Activated T-helper 1 cell treated with Interleukin-2 at 50 U/mL for 16 hours (primary cell): ENCODE measurements around the gene DHX34.
"Not testable (repeated sequence)": the region's sequence is repeated elsewhere in the genome, so short reads cannot be mapped to it uniquely, and the experiment has no call there.

Experiments used
- DNase-seq: peaks from one replicate; pipeline ENCODE4 v3.0.0-alpha.2; 2020; ENCODE audit warnings: low read depth

Gene DHX34

DNA sequence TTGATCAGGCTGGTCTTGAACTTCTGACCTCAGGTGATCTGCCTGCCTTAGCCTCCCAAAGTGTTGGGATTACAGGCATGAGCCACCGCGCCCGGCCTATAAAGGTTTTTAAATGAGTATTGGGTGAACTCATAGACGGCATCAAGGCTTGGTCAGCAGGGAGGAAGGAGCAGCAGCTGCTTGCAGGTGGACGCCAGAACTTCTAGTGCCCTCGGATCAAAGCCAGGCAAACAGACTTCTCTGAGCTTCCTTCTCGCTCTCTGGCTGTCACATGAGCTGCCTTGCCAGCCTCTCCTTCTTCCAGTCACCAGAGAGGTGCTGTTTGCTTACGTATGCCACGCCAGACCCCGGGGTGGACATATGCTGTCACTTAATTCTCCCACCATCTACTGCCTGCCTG lies 16.3 kb downstream of the DHX34 start:
- not testable (repeated sequence) for DNase-seq

DNA sequence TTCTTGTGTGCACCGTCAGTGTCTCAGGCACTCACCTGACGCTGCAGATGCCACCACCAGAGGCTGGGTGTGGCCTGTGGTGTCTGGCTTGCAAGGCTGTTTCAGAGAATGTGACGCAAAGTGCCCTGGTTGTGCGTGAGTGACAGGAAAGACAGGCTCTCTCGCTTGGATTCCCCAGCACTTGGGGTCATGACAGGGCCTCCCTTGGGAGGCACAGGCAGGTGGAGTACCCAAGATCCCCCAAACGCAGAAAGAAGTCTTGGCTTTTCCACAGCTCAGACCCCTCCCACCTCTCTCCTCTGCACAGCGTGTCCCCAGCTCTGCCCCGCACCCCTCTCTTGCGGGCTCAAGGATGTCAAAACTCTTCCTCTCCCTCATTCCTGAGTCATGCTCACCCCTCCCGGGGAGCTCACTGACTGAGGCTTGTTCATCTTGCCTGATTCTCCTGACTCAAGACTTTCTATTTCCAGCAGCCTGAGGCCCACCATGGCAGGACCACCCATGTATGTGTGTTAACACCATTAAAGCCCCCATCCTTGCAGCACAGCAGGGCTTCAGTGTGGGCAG lies 21.0 kb downstream of the DHX34 start:
- no peak for DNase-seq

- no peak for DNase-seq
Observed at GRCh38 chr19:47371261-47371660, 22.1 kb downstream of the DHX34 start.

DNA sequence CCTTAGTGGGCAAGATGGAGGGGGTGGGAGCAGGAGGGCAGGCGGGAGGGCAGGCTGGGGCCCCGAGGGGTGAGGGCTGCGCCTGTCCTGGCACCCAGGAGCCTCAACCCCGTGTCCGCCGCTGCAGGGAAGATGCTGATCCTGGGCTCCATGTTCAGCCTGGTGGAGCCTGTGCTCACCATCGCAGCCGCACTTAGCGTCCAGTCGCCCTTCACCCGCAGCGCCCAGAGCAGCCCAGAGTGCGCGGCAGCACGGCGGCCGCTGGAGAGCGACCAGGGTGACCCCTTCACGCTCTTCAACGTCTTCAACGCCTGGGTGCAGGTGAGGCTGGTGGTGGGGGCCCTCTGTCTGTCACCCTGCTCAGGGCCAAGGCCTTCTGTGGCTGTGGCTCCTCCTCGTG lies 23.5 kb downstream of the DHX34 start:
- no peak for DNase-seq

DNA sequence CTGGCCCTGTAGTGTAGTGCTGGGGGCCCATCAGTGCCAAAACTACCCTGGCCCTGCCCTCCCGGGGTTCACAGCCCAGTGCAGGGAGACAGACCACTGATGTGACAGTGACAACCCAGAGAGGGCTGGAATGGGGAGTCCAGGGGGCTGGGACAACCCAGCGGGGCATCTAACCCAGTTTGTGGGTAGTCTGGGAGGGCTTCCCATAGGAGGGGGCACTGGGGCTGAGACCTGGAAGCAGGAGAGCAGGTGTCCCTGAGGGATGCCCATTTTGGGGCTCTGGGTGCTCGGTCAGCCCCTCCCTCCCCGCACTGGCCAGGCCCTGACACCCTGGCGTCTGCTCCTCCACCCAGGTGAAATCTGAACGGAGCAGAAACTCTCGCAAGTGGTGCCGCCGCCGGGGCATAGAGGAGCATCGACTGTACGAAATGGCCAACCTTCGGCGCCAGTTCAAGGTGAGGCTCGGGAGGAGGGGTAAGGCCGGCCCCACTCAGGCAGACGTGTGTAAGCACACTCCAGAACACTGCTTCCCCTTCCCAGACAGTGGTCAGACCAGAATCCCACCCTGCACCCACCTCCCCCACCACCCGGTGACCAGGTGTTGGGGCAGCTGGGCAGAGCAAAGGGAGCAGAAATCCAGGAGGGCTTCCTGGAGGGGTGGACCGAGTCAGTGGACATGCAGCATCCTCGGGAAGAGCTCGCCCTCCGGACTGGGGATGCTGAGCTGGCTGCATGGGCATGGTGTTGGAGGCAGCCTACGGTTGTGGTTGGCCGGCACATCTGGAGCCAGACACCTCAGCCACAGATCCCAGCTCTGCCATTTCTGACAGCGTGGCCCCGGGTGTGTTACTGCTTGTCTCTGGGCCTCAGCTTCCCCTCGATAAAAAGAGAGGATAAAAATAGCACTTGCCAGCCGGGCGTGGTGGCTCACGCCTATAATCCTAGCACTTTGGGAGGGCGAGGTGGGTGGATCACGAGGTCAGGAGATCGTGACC lies 24.4 kb downstream of the DHX34 start:
- no peak for DNase-seq

GRCh38 chr19:47374876-47375693 lies 26.0 kb downstream of the DHX34 start:
- DNase-seq, result no peak

DNA sequence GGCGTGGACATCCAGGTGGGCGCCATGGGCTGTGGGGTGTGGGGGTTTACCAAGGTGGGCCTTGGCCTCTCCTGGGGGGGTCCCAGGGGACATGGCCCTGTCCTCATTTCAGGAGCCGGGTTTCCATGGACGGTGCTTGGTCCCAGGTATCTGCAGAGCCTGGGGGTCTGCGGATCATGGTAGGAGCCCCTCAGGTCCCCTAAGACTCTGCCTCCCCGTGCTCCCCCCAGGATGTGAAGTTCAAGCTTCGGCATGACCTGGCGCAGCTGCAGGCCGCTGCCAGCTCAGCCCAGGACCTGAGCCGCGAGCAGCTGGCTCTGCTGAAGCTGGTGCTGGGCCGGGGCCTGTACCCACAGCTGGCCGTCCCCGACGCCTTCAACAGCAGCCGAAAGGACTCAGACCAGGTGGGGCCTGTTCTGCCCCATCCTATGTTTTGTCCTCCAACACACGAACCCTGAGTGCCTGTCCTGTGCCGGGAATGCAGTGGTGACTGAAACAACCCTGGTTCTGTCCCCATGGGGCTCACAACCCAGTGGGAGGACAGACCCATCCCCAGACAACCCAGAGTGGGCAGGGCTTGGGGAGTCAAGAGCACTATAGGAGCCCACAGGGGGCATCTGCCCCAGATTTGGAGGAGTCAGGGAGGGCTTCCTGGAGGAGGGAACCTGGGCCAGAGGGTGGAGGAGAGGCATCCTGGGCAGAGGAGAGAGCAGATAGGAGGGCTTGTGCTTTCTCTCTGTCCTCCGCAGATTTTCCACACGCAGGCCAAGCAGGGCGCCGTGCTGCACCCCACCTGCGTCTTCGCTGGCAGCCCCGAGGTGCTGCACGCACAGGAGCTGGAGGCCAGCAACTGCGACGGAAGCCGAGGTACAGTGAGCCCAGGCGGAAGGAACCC lies 26.8 kb downstream of the DHX34 start:
- DNase-seq, result no peak

DNA sequence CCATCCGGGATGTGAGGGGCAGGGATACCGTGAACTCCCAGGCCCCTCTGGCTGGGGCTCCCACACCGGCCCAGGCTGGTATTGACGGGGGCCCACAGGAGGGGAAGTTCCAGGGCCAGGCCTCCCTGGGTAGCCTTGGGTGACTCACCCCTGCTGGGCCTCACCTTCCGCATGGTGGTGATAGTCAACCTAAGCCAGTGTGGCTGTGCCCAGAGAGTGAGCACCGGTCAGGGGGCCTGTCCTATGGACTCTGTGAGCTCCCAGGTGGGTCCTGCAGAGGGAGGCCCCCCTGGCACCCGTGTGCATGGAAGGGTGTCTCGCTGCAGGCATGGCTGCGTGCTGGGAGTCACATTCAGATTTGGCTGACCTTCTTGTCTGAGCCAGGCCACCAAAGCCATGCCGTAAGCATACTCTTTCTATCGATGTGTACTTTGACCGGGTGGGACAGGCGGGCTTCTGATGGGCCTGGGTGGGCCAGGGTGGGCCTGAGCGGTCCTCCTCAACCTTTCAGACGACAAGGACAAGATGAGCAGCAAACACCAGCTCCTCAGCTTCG lies 27.6 kb downstream of the DHX34 start:
- DNase-seq, result no peak

- DNase-seq, result no peak
Observed at GRCh38 chr19:47377208-47377701, 28.1 kb downstream of the DHX34 start.

- DNase-seq, result no peak
Observed at GRCh38 chr19:47377801-47378200, 28.7 kb downstream of the DHX34 start.

GRCh38 chr19:47378246-47378645 lies 29.1 kb downstream of the DHX34 start:
- no peak for DNase-seq

DNA sequence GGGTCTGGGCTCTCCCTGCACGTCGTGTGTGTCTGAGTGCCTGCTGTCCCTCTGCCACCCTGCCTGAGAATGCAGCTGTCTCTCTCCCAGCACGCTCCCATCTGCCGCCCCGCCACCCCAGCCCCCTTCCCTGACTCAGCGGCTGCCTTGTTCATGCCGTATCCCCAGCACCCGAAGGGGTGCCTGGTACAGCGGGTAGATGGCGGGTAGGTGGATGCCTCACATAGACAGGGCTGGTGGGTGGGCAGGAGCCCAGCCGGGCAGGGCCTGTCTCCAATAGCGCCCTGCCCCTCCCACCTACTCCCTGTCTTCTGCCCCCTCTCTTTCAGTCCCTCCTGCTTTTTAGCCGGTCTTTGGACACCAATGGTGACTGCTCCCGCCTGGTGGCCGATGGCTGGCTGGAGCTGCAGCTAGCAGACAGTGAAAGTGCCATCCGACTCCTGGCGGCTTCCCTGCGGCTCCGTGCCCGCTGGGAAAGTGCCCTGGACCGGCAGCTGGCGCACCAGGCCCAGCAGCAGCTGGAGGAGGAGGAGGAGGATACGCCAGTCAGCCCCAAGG lies 30.3 kb downstream of the DHX34 start:
- DNase-seq, result no peak

- no peak for DNase-seq
Observed at GRCh38 chr19:47380559-47380958, 31.4 kb downstream of the DHX34 start.

GRCh38 chr19:47381121-47381520 lies 32.0 kb downstream of the DHX34 start:
- no peak for DNase-seq

- no peak for DNase-seq
Observed at GRCh38 chr19:47381653-47382279, 32.7 kb downstream of the DHX34 start.

- DNase-seq, result not testable (repeated sequence)
Observed at GRCh38 chr19:47383890-47384289, 34.8 kb downstream of the DHX34 start.

DNA sequence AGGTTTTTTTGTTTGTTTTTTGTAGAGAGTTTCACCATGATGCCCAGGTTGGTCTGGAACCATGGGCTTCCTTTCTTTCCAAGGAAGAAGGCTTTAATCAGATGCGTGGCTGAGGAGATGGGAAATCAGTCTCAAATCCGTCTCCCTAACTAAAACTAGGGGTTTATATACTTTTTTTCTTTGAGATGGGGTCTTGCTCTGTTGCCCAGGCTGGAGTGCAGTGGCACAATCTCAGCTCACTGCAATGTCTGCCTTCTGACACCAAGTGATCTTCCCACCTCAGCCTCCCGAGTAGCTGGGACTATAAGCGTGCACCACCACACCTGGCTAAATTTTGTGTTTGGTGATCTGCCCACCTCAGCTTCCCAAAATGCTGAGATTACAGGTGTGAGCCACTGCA lies 35.4 kb downstream of the DHX34 start:
- not testable (repeated sequence) for DNase-seq

GRCh38 chr19:47386582-47386981 lies 37.5 kb downstream of the DHX34 start:
- not testable (repeated sequence) for DNase-seq

GRCh38 chr19:47387623-47388022 lies 38.5 kb downstream of the DHX34 start:
- not testable (repeated sequence) for DNase-seq

DNA sequence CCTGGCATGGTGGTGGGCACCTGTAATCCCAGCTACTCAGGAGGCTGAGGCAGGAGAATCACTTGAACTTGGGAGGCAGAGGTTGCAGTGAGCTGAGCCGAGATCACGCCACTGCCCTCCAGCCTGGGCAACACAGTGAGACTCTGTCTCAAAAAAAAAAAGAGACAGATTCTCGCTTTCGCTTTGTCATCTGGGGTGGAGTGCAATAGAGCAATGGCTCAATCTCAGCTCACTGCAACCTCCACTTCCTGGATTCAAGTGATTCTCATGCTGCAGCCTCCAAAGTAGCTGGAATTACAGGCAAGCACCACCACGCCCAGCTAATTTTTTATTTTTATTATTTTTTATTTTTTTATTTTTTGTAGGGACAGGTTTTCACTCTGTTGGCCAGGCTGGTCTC lies 39.6 kb downstream of the DHX34 start:
- not testable (repeated sequence) for DNase-seq
